Measurements from ENCODE around the gene ATG13.

ATG13 gene

DNA sequence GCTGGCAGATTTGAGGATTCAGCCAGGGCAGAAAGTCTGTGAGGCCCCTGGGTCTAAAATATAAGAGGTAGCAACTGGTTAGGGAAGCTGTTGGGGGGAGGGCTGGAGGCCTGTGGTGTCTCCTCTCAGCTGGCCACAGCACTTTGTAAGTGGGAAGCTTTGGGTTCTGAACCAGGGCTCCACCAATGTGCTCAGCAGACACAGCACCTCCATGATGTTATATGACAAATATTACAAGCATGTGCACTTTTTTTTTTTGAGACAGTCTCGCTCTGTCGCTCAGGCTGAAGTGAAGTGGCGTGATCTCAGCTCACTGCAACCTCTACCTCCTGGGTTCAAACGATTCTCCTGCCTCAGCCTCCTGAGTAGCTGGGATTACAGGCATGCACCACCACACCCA is 75.1 kb downstream of the ATG13 start:
- ATAC-seq (ENCODE audit: low read depth) (no peak), DNase-seq (ENCODE audit: low spot score) (no peak)
- H3K27ac ChIP-seq (ENCODE audit: poor library complexity, severe bottlenecking) = no peak overlapping the region
- no peaks in the 10 kb centered on the region for H3K9me3 ChIP-seq (ENCODE audit: severe bottlenecking)
- peaks cover 9% of the 10 kb centered on the region for H3K4me1 ChIP-seq (ENCODE audit: insufficient read depth, poor library complexity, severe bottlenecking)
- H3K36me3 ChIP-seq (ENCODE audit: low read depth) = peaks cover 29% of the 10 kb centered on the region
- H3K27me3 ChIP-seq (ENCODE audit: insufficient read depth, poor library complexity, severe bottlenecking) = no peaks in the 10 kb centered on the region
- TF ChIP-seq, protein P1, sequence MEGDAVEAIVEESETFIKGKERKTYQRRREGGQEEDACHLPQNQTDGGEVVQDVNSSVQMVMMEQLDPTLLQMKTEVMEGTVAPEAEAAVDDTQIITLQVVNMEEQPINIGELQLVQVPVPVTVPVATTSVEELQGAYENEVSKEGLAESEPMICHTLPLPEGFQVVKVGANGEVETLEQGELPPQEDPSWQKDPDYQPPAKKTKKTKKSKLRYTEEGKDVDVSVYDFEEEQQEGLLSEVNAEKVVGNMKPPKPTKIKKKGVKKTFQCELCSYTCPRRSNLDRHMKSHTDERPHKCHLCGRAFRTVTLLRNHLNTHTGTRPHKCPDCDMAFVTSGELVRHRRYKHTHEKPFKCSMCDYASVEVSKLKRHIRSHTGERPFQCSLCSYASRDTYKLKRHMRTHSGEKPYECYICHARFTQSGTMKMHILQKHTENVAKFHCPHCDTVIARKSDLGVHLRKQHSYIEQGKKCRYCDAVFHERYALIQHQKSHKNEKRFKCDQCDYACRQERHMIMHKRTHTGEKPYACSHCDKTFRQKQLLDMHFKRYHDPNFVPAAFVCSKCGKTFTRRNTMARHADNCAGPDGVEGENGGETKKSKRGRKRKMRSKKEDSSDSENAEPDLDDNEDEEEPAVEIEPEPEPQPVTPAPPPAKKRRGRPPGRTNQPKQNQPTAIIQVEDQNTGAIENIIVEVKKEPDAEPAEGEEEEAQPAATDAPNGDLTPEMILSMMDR (IDR thresholded peaks at IDR 0.05; ENCODE audit: poor library complexity, severe bottlenecking) = no peak
- no peak overlapping the region for H3K4me3 ChIP-seq (ENCODE audit: severe bottlenecking)

DNA sequence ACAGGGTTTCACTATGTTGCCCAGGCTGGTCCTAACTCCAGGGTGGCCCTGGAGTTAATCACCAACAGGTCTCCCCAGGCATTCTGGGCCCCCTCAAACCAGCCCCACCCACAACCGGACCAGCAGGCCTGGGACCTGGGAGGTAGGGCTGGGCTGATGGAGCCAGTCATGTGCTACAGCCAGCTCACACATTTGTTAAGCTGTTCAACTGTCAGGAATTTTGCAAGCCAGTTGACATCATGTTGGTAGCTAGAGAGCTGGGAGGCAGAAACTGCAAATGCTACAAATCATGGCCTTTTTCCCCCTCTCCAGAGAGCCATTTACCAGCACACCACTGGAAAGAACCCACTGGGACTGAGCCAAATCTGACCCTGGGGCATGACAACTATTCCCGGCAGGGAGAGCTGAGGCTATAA is 76.3 kb downstream of the ATG13 start:
- Histone ChIP-seq H3K36me3 (ENCODE audit: low read depth) (peaks cover 20% of the 10 kb centered on the region), H3K9me3 (ENCODE audit: severe bottlenecking) (no peaks in the 10 kb centered on the region), H3K4me3 (ENCODE audit: severe bottlenecking) (no peak overlapping the region), H3K4me1 (ENCODE audit: insufficient read depth, poor library complexity, severe bottlenecking) (no peaks in the 10 kb centered on the region), H3K27me3 (ENCODE audit: insufficient read depth, poor library complexity, severe bottlenecking) (no peaks in the 10 kb centered on the region), H3K27ac (ENCODE audit: poor library complexity, severe bottlenecking) (no peak overlapping the region)
- TF ChIP-seq, protein P1 (IDR thresholded peaks at IDR 0.05; ENCODE audit: poor library complexity, severe bottlenecking) = no peak
- ATAC-seq (ENCODE audit: low read depth) = peak; percentile 26; the same call in 1 of the 3 replicates
- no peak for DNase-seq (ENCODE audit: low spot score)

DNA sequence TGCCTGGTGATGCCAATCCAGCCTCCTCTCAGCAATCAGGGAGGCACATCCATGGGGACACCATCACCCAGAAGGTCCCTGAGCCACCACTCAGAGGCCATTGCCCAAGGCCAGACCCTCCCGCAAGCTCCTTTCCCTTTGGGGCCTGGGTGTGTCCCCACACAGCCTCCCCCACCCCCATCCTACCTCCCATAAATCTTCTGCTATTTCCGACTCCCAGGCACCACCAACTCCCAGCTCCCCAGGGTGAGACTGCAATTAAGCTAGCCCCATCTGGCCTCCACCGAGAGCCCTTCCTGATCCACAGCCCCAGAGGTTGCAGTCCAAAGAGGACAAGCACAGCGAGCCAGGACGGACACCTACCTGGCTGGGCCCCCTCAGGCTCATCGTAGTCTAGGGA is 76.7 kb downstream of the ATG13 start:
- Histone ChIP-seq H3K27me3 (ENCODE audit: insufficient read depth, poor library complexity, severe bottlenecking) (no peaks in the 10 kb centered on the region), H3K27ac (ENCODE audit: poor library complexity, severe bottlenecking) (no peak overlapping the region), H3K9me3 (ENCODE audit: severe bottlenecking) (no peaks in the 10 kb centered on the region), H3K36me3 (ENCODE audit: low read depth) (peaks cover 21% of the 10 kb centered on the region), H3K4me3 (ENCODE audit: severe bottlenecking) (no peak overlapping the region), H3K4me1 (ENCODE audit: insufficient read depth, poor library complexity, severe bottlenecking) (no peaks in the 10 kb centered on the region)
- ATAC-seq (ENCODE audit: low read depth) = no peak
- TF ChIP-seq, protein P1 (IDR thresholded peaks at IDR 0.05; ENCODE audit: poor library complexity, severe bottlenecking) = no peak
- DNase-seq (ENCODE audit: low spot score) = no peak

DNA sequence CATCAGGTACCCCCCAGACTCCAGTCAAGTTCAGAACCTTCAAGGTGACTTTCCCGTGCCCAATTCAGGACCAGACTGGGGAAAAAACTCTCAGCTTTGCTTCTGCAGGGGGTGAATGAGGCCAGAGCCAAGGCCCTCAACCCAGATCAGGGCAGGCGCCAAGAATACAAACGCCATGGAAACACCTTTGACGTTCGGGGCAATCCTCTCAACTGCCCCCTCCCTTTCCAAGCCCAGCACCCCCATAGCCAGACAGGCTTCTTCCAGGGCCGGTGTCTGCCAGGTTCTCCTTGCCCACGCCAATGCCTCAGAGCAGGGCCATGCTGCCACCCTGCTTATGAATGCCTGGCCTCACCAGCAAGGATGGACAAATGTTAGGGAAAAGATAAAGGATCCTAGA is 77.3 kb downstream of the ATG13 start:
- ATAC-seq (ENCODE audit: low read depth) (no peak), DNase-seq (ENCODE audit: low spot score) (no peak)
- no peaks in the 10 kb centered on the region for H3K9me3 ChIP-seq (ENCODE audit: severe bottlenecking)
- peaks cover 22% of the 10 kb centered on the region for H3K36me3 ChIP-seq (ENCODE audit: low read depth)
- H3K27me3 ChIP-seq (ENCODE audit: insufficient read depth, poor library complexity, severe bottlenecking) = no peaks in the 10 kb centered on the region
- no peaks in the 10 kb centered on the region for H3K4me1 ChIP-seq (ENCODE audit: insufficient read depth, poor library complexity, severe bottlenecking)
- TF ChIP-seq, protein P1 (IDR thresholded peaks at IDR 0.05; ENCODE audit: poor library complexity, severe bottlenecking) = no peak
- no peak overlapping the region for H3K27ac ChIP-seq (ENCODE audit: poor library complexity, severe bottlenecking)
- no peak overlapping the region for H3K4me3 ChIP-seq (ENCODE audit: severe bottlenecking)

DNA sequence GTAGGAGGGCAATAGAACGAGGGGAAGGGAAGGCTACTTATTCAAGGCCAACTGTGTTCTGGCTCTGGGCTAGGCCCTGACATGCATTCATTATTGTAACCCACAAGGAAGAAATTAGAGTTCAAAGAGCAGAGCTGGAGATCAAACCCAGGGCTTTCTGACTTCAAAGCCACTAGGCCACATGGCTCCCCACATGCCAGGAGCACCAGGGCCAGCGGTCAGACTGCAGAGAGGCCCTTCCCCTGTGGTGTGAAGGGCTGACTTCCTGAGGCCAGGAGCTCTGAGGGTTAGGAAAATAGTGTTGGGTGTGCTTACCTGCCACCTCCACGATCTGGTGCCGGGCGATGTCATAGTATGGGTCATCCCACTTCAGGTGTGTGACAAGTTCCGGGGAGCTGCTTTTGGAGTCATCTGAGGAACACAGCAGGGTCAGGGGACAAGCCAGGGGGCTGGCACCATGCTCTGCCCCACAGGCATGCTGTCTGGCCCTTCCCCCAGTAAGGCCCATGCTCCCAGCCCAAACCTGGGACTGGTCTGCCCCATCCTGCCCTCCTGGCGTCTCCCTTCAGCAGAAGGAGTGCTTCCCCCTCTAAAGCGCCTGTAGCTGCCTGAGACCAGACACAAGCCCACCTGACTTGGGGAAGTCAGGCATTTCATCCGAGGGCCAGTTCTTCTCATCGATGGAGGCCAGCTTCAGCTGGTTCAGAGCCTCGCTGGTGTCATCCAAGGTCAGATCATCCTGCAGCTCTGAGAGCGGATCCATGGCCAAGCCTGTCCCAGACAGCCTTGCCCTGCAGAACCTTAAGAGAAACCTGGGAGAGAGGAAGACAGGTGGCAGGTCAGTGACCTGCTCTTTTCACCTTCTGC is 78.2 kb downstream of the ATG13 start:
- H3K4me3 ChIP-seq (ENCODE audit: severe bottlenecking) = no peak overlapping the region
- H3K27ac ChIP-seq (ENCODE audit: poor library complexity, severe bottlenecking) = no peak overlapping the region
- no peak for DNase-seq (ENCODE audit: low spot score)
- no peaks in the 10 kb centered on the region for H3K4me1 ChIP-seq (ENCODE audit: insufficient read depth, poor library complexity, severe bottlenecking)
- TF ChIP-seq, protein P1 (IDR thresholded peaks at IDR 0.05; ENCODE audit: poor library complexity, severe bottlenecking) = no peak
- ATAC-seq (ENCODE audit: low read depth) = no peak
- peaks cover 22% of the 10 kb centered on the region for H3K36me3 ChIP-seq (ENCODE audit: low read depth)
- no peaks in the 10 kb centered on the region for H3K9me3 ChIP-seq (ENCODE audit: severe bottlenecking)
- no peaks in the 10 kb centered on the region for H3K27me3 ChIP-seq (ENCODE audit: insufficient read depth, poor library complexity, severe bottlenecking)
